Measurements from ENCODE around the gene WNK3. TPM values are rescaled to one million over a fixed set of nuclear protein-coding genes. Genes with fewer than 3 reads are reported as not detected.
A peak's percentile ranks its signal among the peaks of the same experiment; 100 is the strongest.

WNK3 gene
- total and polyA plus RNA-seq, 2 of the 13 experiments (the other 11 are each of a cell fraction or from before 2014, with no cell fraction given), result 0.12 to 0.62 TPM

DNA sequence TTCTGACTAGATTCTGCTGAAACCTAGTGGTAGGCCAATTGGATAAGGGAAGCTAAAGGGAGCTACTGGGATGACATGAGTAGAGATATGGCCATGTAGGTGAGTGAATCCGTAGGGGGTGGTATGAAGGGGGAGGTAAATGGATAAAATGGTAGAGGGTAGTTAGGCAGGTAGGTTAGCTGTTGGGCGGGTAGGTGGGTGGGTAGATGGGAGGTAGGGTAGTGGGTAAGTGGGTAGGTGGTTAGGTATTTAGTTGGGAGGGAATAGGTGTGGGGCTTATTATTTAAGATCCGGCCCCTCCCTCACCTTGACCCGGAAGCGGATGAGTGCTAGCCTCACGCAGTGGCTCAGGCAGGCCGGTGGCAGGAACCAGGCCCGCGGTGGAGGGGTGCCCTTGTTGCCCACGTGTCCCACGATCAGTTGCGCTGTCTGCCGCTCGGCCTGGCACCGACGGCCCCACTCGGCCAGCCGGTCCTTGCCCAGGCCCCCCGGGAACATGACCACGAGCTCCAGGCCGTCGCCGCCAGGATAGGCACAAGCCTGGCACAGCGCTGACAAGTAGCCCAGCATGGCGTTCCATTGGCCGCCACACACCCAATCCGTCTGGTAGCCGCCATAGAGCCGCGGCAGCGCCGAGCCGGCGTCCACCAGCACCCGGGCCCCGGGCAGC lies 175.5 kb downstream of the WNK3 start:
- BruUV-seq (replicated peaks), result no TSS peak
- intact Hi-C loops (cut with micrococcal nuclease; ENCODE audit: unreplicated experiment), result loop anchor here (10.0 kb wide), 1 partner anchor 138 kb away; the partner anchor contains the start of gene PHF8
- POLR2A ChIA-PET, result interaction anchor here (1.1 to 2.2 kb wide), 5 partner anchors 10 to 457 kb away, joined by 3 to 23 read pairs (median 6); partner anchors contain the start of gene PHF8
- no peak for FAIRE-seq
- ATAC-seq, result peak; percentile 80
- peak overlapping the region; percentile 90 for H3K4me2 ChIP-seq (ENCODE audit: low read depth, low read length)
- H3K4me1 ChIP-seq (ENCODE audit: insufficient read depth, low read length), result peaks cover 47% of the 10 kb centered on the region
- peak overlapping the region; percentile 80 for H3K9ac ChIP-seq (ENCODE audit: insufficient read depth, low read depth, low read length)
- H3K27ac ChIP-seq (ENCODE audit: extremely low read length, insufficient read depth, low read length), result peak overlapping the region; percentile 71
- H3K79me2 ChIP-seq (ENCODE audit: insufficient read depth, low read length), result peaks cover 52% of the 10 kb centered on the region
- H4K20me1 ChIP-seq (ENCODE audit: insufficient read depth, low read length), result peaks cover 12% of the 10 kb centered on the region
- H3K9me3 ChIP-seq (ENCODE audit: low read length), result no peaks in the 10 kb centered on the region
- H2AFZ ChIP-seq (ENCODE audit: low read length), result no peak overlapping the region
- H3K4me3 ChIP-seq (replicated peaks in 1 of 3; ENCODE audit: insufficient read depth in 1 of 3, low read depth in 2 of 3, low read length in 3 of 3), result peak overlapping the region; percentile 64 to 77 (median 75)
- peak; percentile 18 for DNase-seq (ENCODE audit: low spot score)
- in situ Hi-C loops (cut with HindIII; ENCODE audit: extremely low pct_ligation_motif_present, low pct_unique_long_range_greater_than_20kb), result loop anchor here (5.0 kb wide), 1 partner anchor 135 kb away; no protein-coding TSS in a partner anchor
- 0% methylated on average over 2 of the region's 36 CpGs for WGBS (ENCODE audit: low lambda C conversion rate)
- CTCF ChIA-PET (ENCODE audit: low intra/inter-chr PET ratio, low total read pairs), result no interaction called here
- H3K27me3 ChIP-seq (ENCODE audit: control insufficient read depth in 1 of 2, insufficient read depth in 2 of 2, low read length in 2 of 2), result no peaks in the 10 kb centered on the region
- H3K36me3 ChIP-seq (replicated peaks in 1 of 2; ENCODE audit: control insufficient read depth in 1 of 2, insufficient read depth in 2 of 2, low read length in 2 of 2), result no peaks in the 10 kb centered on the region
- TF ChIP-seq HDAC1 (CRISPR knock-in tag; IDR thresholded peaks at IDR 0.05) (peak; percentile 40; the same call in 1 of the 2 replicates), ZNF614 (CRISPR knock-in tag; IDR thresholded peaks at IDR 0.05; ENCODE audit: borderline replicate concordance) (no peak), BCL6 (CRISPR knock-in tag; IDR thresholded peaks at IDR 0.05) (no peak), MYC (CRISPR knock-in tag; IDR thresholded peaks at IDR 0.05; ENCODE audit: borderline replicate concordance) (peak; percentile 80), TCF12 (IDR thresholded peaks at IDR 0.05) (no peak), TCF12 (CRISPR knock-in tag; IDR thresholded peaks at IDR 0.05) (no peak), NONO (IDR thresholded peaks at IDR 0.05) (no peak), NONO (CRISPR knock-in tag; conservative IDR thresholded peaks at IDR 0.05) (no peak), MXD4 (CRISPR knock-in tag; IDR thresholded peaks at IDR 0.05) (0 out of 2 replicates have a peak, but pooled peaks have one; percentile 48), PHF8 (CRISPR knock-in tag; IDR thresholded peaks at IDR 0.05) (peak; percentile 52; the same call in 1 of the 2 replicates), CAMTA2 (CRISPR knock-in tag; IDR thresholded peaks at IDR 0.05; ENCODE audit: borderline replicate concordance) (0 out of 2 replicates have a peak, but pooled peaks have one; percentile 49), ZNF337 (CRISPR knock-in tag; IDR thresholded peaks at IDR 0.05; ENCODE audit: borderline replicate concordance, low read depth) (no peak), XBP1 (CRISPR knock-in tag; IDR thresholded peaks at IDR 0.05) (no peak), KDM2A (CRISPR knock-in tag; IDR thresholded peaks at IDR 0.05; ENCODE audit: borderline replicate concordance, low read depth) (peak; percentile 34; the same call in 1 of the 2 replicates), ELF1 (CRISPR knock-in tag; IDR thresholded peaks at IDR 0.05) (peak; percentile 16; the same call in 1 of the 2 replicates), GABPA (IDR thresholded peaks at IDR 0.05; ENCODE audit: low read depth, low read length) (peak; percentile 76), GABPA (CRISPR knock-in tag; IDR thresholded peaks at IDR 0.05; ENCODE audit: low read depth) (peak; percentile 89), CREB1 (IDR thresholded peaks at IDR 0.05) (no peak), CREB1 (CRISPR knock-in tag; IDR thresholded peaks at IDR 0.05) (no peak)
- TF ChIP-seq, protein P1, sequence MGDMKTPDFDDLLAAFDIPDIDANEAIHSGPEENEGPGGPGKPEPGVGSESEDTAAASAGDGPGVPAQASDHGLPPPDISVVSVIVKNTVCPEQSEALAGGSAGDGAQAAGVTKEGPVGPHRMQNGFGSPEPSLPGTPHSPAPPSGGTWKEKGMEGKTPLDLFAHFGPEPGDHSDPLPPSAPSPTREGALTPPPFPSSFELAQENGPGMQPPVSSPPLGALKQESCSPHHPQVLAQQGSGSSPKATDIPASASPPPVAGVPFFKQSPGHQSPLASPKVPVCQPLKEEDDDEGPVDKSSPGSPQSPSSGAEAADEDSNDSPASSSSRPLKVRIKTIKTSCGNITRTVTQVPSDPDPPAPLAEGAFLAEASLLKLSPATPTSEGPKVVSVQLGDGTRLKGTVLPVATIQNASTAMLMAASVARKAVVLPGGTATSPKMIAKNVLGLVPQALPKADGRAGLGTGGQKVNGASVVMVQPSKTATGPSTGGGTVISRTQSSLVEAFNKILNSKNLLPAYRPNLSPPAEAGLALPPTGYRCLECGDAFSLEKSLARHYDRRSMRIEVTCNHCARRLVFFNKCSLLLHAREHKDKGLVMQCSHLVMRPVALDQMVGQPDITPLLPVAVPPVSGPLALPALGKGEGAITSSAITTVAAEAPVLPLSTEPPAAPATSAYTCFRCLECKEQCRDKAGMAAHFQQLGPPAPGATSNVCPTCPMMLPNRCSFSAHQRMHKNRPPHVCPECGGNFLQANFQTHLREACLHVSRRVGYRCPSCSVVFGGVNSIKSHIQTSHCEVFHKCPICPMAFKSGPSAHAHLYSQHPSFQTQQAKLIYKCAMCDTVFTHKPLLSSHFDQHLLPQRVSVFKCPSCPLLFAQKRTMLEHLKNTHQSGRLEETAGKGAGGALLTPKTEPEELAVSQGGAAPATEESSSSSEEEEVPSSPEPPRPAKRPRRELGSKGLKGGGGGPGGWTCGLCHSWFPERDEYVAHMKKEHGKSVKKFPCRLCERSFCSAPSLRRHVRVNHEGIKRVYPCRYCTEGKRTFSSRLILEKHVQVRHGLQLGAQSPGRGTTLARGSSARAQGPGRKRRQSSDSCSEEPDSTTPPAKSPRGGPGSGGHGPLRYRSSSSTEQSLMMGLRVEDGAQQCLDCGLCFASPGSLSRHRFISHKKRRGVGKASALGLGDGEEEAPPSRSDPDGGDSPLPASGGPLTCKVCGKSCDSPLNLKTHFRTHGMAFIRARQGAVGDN (CRISPR knock-in tag; IDR thresholded peaks at IDR 0.05), result peak; percentile 93
- TF ChIP-seq, protein P2, sequence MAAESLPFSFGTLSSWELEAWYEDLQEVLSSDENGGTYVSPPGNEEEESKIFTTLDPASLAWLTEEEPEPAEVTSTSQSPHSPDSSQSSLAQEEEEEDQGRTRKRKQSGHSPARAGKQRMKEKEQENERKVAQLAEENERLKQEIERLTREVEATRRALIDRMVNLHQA (CRISPR knock-in tag; IDR thresholded peaks at IDR 0.05), result no peak
